GM12878 (cell line): ENCODE data around the gene NEFH. TPM values are rescaled to one million over a fixed set of nuclear protein-coding genes. Genes with fewer than 3 reads are reported as not detected.

Source experiments
- ATAC-seq: fragments of 200-7000 bp; cut with Tn5 transposase; 3 replicates; pipeline ENCODE4 v1.9.1; 2020; ENCODE audit warnings: mild to moderate bottlenecking, moderate library complexity
- BruUV-seq: library from RNA; stranded (reverse); fragments of 400-500 nt; replicated peaks from 2 replicates; lab custom pipeline; 2021; lab: Mats Ljungman, UMichigan
- CTCF ChIA-PET: fragments of 300-600 bp; sonication (Branson Sonifier 250); formaldehyde crosslinking; extraction: SDS; loops from one replicate; lab custom pipeline; 2021; ENCODE audit warnings: inconsistent platforms; lab: Yijun Ruan, JAX
- POLR2A ChIA-PET: fragments of 350-600 bp; formaldehyde crosslinking; extraction: SDS; loops from one replicate; lab custom pipeline; 2021; ENCODE audit warnings: inconsistent platforms; lab: Charles Lee
- RAD21 ChIA-PET: fragments of 300-600 bp; sonication (Branson Sonifier 250); formaldehyde crosslinking; loops from one replicate; lab custom pipeline; 2023; ENCODE audit warnings: antibody characterized with exemption; ENCODE audit not compliant: unreplicated experiment; lab: Charles Lee
- SMC1A ChIA-PET: fragments of 300-600 bp; sonication (Branson Sonifier 250); formaldehyde crosslinking; loops from one replicate; lab custom pipeline; 2023; ENCODE audit not compliant: unreplicated experiment, uncharacterized antibody; lab: Charles Lee
- DNase-seq: peaks from one replicate; pipeline ENCODE4 v3.0.0-alpha.2; 2011; ENCODE audit warnings: low read depth, low spot score
- FAIRE-seq: peaks from 3 replicates; lab custom pipeline; 2011; peaks lifted over from hg19 to GRCh38; lab: Jason Lieb, UNC
- H2AFZ ChIP-seq: 2 replicates; pipeline ENCODE4 v1.6.0; 2011; ENCODE audit warnings: low read depth, low read length, control low read depth; ENCODE audit not compliant: control insufficient read depth
- H3K27ac ChIP-seq: 2 replicates; pipeline ENCODE4 v1.5.1; 2011; ENCODE audit warnings: control low read depth; ENCODE audit not compliant: control insufficient read depth, insufficient read depth
- H3K27me3 ChIP-seq, 2 experiments: replicated peaks in 1 of 2; 2 replicates each; pipeline versions ENCODE4 v1.6.0 to v1.6.1; 2011; ENCODE audit warnings: low read length in 1 of 2; ENCODE audit not compliant: control insufficient read depth in 2 of 2, insufficient read depth in 2 of 2
- H3K36me3 ChIP-seq, 2 experiments: 2 replicates each; pipeline ENCODE4 v1.5.1; 2011; ENCODE audit warnings: low read length in 1 of 2; ENCODE audit not compliant: control insufficient read depth in 2 of 2, insufficient read depth in 2 of 2
- H3K4me1 ChIP-seq: 2 replicates; pipeline ENCODE4 v1.6.1; 2011; ENCODE audit warnings: mild to moderate bottlenecking, low read length, moderate library complexity, mixed read lengths; ENCODE audit not compliant: control insufficient read depth, insufficient read depth
- H3K4me2 ChIP-seq: 2 replicates; pipeline ENCODE4 v1.6.0; 2011; ENCODE audit warnings: control low read depth; ENCODE audit not compliant: control insufficient read depth, insufficient read depth
- H3K4me3 ChIP-seq: fragments of 200-600 bp; sonication (generic); 2 replicates; pipeline ENCODE4 v1.5.1; 2016
- H3K79me2 ChIP-seq: 2 replicates; pipeline ENCODE4 v1.6.0; 2011; ENCODE audit warnings: low read length; ENCODE audit not compliant: control insufficient read depth, insufficient read depth
- H3K9ac ChIP-seq: 2 replicates; pipeline ENCODE4 v1.8.0; 2011; ENCODE audit warnings: low read length, control low read depth, mixed read lengths; ENCODE audit not compliant: control insufficient read depth, insufficient read depth
- H3K9me3 ChIP-seq: replicated peaks from 3 replicates; pipeline ENCODE4 v1.5.1; 2011; ENCODE audit warnings: mild to moderate bottlenecking, low read length; ENCODE audit not compliant: control insufficient read depth, insufficient read depth
- H4K20me1 ChIP-seq: 2 replicates; pipeline ENCODE4 v1.6.0; 2011; ENCODE audit not compliant: control insufficient read depth, insufficient read depth
- HDAC2 ChIP-seq: fragments of 200-600 bp; sonication (generic); IDR thresholded peaks from 2 replicates; pipeline ENCODE4 v1.6.1; 2017
- NR2C1 ChIP-seq: fragments of 450-650 bp; IDR thresholded peaks from 2 replicates; pipeline ENCODE4 v1.6.1; 2017; ENCODE audit warnings: antibody characterized with exemption, mild to moderate bottlenecking, moderate library complexity
- PAX8 ChIP-seq: fragments of 450-650 bp; IDR thresholded peaks from 2 replicates; pipeline ENCODE4 v1.6.1; 2017; ENCODE audit warnings: mild to moderate bottlenecking, moderate library complexity
- ZNF274 ChIP-seq: IDR thresholded peaks from one replicate; pipeline ENCODE4 v1.8.0; 2011; ENCODE audit not compliant: insufficient read length, insufficient read depth
- WGBS: methylation state at CpG from one replicate; pipeline ENCODE4 v1.1.6; 2016; ENCODE audit warnings: low lambda C conversion rate; ENCODE audit not compliant: insufficient replicate concordance, insufficient coverage; ENCODE audit errors: missing lambda C conversion rate; 5-methylcytosine and 5-hydroxymethylcytosine counted together
- in situ Hi-C: fragments of 300-500 bp; cut with MboI; formaldehyde crosslinking; loops from 9 replicates; pipeline ENCODE4 v1.14.3; 2018; ENCODE audit warnings: mixed read lengths
- intact Hi-C: fragments of 100-400 bp; cut with micrococcal nuclease; formaldehyde crosslinking; loops from one replicate; pipeline ENCODE4 v1.14.2; 2022; ENCODE audit not compliant: unreplicated experiment
- polyA plus RNA-seq, 11 experiments: library from polyadenylated mRNA; depleted of rRNA in 4 of 11; unstranded in 6 of 11; stranded (reverse) in 5 of 11; fragments of >200 nt; fragmentation: Nextera tagmentation in 4 of 11; fragmentation: Illumina TruSeq in 1 of 11; extraction: Ambion mirVana in 4 of 11; extraction: Trizol in 1 of 11; gene quantifications; 1 replicate in 1 of 11; 2 replicates in 10 of 11; pipeline versions ENCODE4 v1.2.1 to v1.2.3, GENCODE V29; 2011 to 2016; ENCODE audit warnings: inconsistent platforms in 2 of 11, missing spikeins in 2 of 11, low read depth in 1 of 11
- total RNA-seq, 4 experiments: library from RNA; depleted of rRNA in 3 of 4; stranded (reverse); fragments of >200 nt in 3 of 4; fragmentation: Illumina TruSeq in 1 of 4; extraction: Trizol in 1 of 4; gene quantifications; 2 replicates each; pipeline versions ENCODE4 v1.2.1 to v1.2.3, GENCODE V29; 2013 to 2021
- TF ChIP-seq, protein P1 (sequence below): IDR thresholded peaks from 2 replicates; pipeline ENCODE4 v1.6.1; 2012; ENCODE audit warnings: low read depth, low read length, improper control_type of control experiment
- TF ChIP-seq, protein P2 (sequence below): fragments of 450-650 bp; conservative IDR thresholded peaks from 2 replicates; pipeline ENCODE4 v1.6.1; 2017; ENCODE audit warnings: mild to moderate bottlenecking, moderate library complexity

NEFH gene
- total and polyA plus RNA-seq, 10 of the 15 experiments (the other 5 are each of a cell fraction or from before 2014, with no cell fraction given), result 0.02 to 0.25 (median 0.09) TPM

DNA sequence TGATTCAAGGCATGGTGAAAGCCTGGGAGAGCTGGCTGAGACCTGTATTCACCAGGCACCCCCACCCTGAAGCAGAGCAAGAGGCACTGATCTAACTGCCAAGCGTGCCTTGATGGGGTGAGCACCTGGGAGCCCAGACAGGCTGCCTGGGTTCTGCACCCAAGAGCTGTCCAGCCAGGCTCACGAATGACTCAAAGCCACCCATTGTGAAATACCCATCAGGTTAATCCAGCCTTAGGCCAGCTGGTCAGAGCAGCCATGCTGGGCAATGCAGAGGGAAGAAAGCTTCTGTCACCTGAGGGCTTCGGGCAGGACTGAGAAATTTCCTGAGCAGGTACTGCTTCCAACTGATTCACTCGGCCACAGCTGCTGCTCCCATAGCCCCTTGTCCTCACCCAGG, 51.4 kb downstream of the NEFH start:
- CTCF ChIA-PET, result no interaction called here
- H3K36me3 ChIP-seq, result peaks cover 17 to 18% of the 10 kb centered on the region in 2 experiments
- no TSS peak for BruUV-seq

More for the DNA sequence above, 51.4 kb downstream of the NEFH start:
- Histone ChIP-seq H3K27me3 (no peaks in the 10 kb centered on the region), H3K9me3 (no peaks in the 10 kb centered on the region), H2AFZ (no peak overlapping the region), H3K79me2 (no peaks in the 10 kb centered on the region), H4K20me1 (no peaks in the 10 kb centered on the region), H3K27ac (no peak overlapping the region), H3K4me1 (no peaks in the 10 kb centered on the region), H3K9ac (no peak overlapping the region), H3K4me2 (no peak overlapping the region), H3K4me3 (no peak overlapping the region)
- TF ChIP-seq, protein P1, sequence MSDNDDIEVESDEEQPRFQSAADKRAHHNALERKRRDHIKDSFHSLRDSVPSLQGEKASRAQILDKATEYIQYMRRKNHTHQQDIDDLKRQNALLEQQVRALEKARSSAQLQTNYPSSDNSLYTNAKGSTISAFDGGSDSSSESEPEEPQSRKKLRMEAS, result no peak
- TF ChIP-seq PAX8, result no peak
- TF ChIP-seq HDAC2, result no peak
- TF ChIP-seq NR2C1, result no peak
- TF ChIP-seq, protein P2, sequence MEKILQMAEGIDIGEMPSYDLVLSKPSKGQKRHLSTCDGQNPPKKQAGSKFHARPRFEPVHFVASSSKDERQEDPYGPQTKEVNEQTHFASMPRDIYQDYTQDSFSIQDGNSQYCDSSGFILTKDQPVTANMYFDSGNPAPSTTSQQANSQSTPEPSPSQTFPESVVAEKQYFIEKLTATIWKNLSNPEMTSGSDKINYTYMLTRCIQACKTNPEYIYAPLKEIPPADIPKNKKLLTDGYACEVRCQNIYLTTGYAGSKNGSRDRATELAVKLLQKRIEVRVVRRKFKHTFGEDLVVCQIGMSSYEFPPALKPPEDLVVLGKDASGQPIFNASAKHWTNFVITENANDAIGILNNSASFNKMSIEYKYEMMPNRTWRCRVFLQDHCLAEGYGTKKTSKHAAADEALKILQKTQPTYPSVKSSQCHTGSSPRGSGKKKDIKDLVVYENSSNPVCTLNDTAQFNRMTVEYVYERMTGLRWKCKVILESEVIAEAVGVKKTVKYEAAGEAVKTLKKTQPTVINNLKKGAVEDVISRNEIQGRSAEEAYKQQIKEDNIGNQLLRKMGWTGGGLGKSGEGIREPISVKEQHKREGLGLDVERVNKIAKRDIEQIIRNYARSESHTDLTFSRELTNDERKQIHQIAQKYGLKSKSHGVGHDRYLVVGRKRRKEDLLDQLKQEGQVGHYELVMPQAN, result no peak
- TF ChIP-seq ZNF274, result no peak
- no peak for FAIRE-seq
- WGBS, result 78% methylated on average over 3 of the region's 4 CpGs
- intact Hi-C loops, result no loop called here
- no peak for DNase-seq
- no peak for ATAC-seq
- in situ Hi-C loops, result no loop called here
- SMC1A ChIA-PET, result interaction anchor here (1.7 kb wide), 1 partner anchor 11 kb away, joined by 3 read pairs; no protein-coding TSS in a partner anchor
- POLR2A ChIA-PET, result interaction anchor here (1.4 kb wide), 1 partner anchor 35 kb away, joined by 6 read pairs; no protein-coding TSS in a partner anchor
- RAD21 ChIA-PET, result no interaction called here
